GM18526 (cell line): ENCODE measurements around the gene COL9A1.

Experiments
- POLR2A ChIP-seq: IDR thresholded peaks from 3 replicates; pipeline ENCODE4 v1.6.1; 2011; ENCODE audit not compliant: insufficient read length; ENCODE audit errors: extremely low read depth

Gene COL9A1

GRCh38 chr6:70254784-70255183 lies 48.1 kb downstream of the COL9A1 start:
- TF ChIP-seq POLR2A, result no peak

- no peak for TF ChIP-seq POLR2A
These were observed 49.0 kb downstream of the COL9A1 start for GRCh38 chr6:70253923-70254322.

GRCh38 chr6:70252604-70253003 lies 50.3 kb downstream of the COL9A1 start:
- TF ChIP-seq POLR2A, result no peak

GRCh38 chr6:70246118-70246517 lies 56.8 kb downstream of the COL9A1 start:
- no peak for TF ChIP-seq POLR2A

GRCh38 chr6:70241991-70242420 lies 60.9 kb downstream of the COL9A1 start:
- TF ChIP-seq POLR2A, result no peak

GRCh38 chr6:70241031-70241430 lies 61.9 kb downstream of the COL9A1 start:
- no peak for TF ChIP-seq POLR2A

- TF ChIP-seq POLR2A, result no peak
These were observed 66.5 kb downstream of the COL9A1 start for GRCh38 chr6:70236343-70236742.

GRCh38 chr6:70234561-70235236 lies 68.2 kb downstream of the COL9A1 start:
- TF ChIP-seq POLR2A, result no peak

GRCh38 chr6:70231311-70231710 lies 71.6 kb downstream of the COL9A1 start:
- no peak for TF ChIP-seq POLR2A

- no peak for TF ChIP-seq POLR2A
These were observed 77.8 kb downstream of the COL9A1 start for GRCh38 chr6:70225055-70225454.

GRCh38 chr6:70222439-70222749 lies 80.5 kb downstream of the COL9A1 start:
- no peak for TF ChIP-seq POLR2A

GRCh38 chr6:70221715-70222438 lies 81.0 kb downstream of the COL9A1 start:
- no peak for TF ChIP-seq POLR2A

GRCh38 chr6:70221025-70221714 lies 81.7 kb downstream of the COL9A1 start:
- TF ChIP-seq POLR2A, result no peak

GRCh38 chr6:70219943-70220613 lies 82.8 kb downstream of the COL9A1 start:
- TF ChIP-seq POLR2A, result no peak

GRCh38 chr6:70216767-70217166 lies 86.1 kb downstream of the COL9A1 start:
- TF ChIP-seq POLR2A, result no peak
